Right cardiac atrium (tissue), 5 donors: ENCODE measurements around the gene CARD11. TPM values are rescaled to one million over a fixed set of nuclear protein-coding genes. Genes with fewer than 3 reads are reported as not detected.
A peak's percentile ranks its signal among the peaks of the same experiment; 100 is the strongest.

Experiments
- ATAC-seq, 2 donors: fragments of 200-7000 bp; cut with Tn5 transposase; one replicate each; pipeline versions ENCODE4 v1.8.0 to v1.9.1; 2020; ENCODE audit warnings: moderate library complexity in 2 of 2, mild to moderate bottlenecking in 1 of 2
- DNase-seq, 3 donors: peaks; one replicate each; pipeline ENCODE4 v3.0.0-alpha.2; 2020
- H3K27ac ChIP-seq: one replicate; pipeline ENCODE4 v1.5.1; 2013; ENCODE audit warnings: mild to moderate bottlenecking, low read length, control low read depth, moderate library complexity
- H3K27me3 ChIP-seq: one replicate; pipeline ENCODE4 v1.6.1; 2013; ENCODE audit not compliant: control insufficient read depth, insufficient read depth
- H3K4me1 ChIP-seq: one replicate; pipeline ENCODE4 v1.6.1; 2013; ENCODE audit warnings: low read length; ENCODE audit not compliant: control insufficient read depth, insufficient read depth
- H3K4me3 ChIP-seq: one replicate; pipeline ENCODE4 v1.5.1; 2013; ENCODE audit warnings: low read length, control low read depth
- H3K9me3 ChIP-seq: one replicate; pipeline ENCODE4 v1.6.1; 2013; ENCODE audit warnings: low read length; ENCODE audit not compliant: control insufficient read depth
- WGBS: extraction: QIAGEN DNeasy Blood & Tissue Kit; methylation state at CpG from one replicate; pipeline ENCODE4 v1.1.7; 2013; 5-methylcytosine and 5-hydroxymethylcytosine counted together
- intact Hi-C, 4 donors: fragments of 100-400 bp; cut with DNase I; formaldehyde crosslinking; loops; one replicate each; pipeline versions ENCODE4 v1.11.0 to v1.14.0; 2022 to 2023
- polyA plus RNA-seq: library from polyadenylated mRNA; stranded (reverse); fragments of 200-250 nt; gene quantifications from one replicate; pipeline ENCODE4 v1.2.3, GENCODE V29; 2013
- total RNA-seq, 4 donors: library from RNA; stranded (reverse); fragmentation: NEBNext Ultra II Directional; extraction: Animal tissue kit (Norgen Biotek cat#: 25700); gene quantifications; one replicate each; pipeline ENCODE4 v1.2.1, GENCODE V29; 2021
- donor health status: healthy with polysubstance abuse.
- donor health status: DM: no; HTN: yes; CAD: no.
- donor health status: DM: no; HTN: no; CAD: no.
- donor health status: DM: no; HTN: yes; CAD: no; lungs with severe emphysema.
- donor health status: DM: yes; HTN: yes; CAD: no.

The CARD11 gene
- total and polyA plus RNA-seq, 5 donors, result 0.16 to 0.96 (median 0.41) TPM

DNA sequence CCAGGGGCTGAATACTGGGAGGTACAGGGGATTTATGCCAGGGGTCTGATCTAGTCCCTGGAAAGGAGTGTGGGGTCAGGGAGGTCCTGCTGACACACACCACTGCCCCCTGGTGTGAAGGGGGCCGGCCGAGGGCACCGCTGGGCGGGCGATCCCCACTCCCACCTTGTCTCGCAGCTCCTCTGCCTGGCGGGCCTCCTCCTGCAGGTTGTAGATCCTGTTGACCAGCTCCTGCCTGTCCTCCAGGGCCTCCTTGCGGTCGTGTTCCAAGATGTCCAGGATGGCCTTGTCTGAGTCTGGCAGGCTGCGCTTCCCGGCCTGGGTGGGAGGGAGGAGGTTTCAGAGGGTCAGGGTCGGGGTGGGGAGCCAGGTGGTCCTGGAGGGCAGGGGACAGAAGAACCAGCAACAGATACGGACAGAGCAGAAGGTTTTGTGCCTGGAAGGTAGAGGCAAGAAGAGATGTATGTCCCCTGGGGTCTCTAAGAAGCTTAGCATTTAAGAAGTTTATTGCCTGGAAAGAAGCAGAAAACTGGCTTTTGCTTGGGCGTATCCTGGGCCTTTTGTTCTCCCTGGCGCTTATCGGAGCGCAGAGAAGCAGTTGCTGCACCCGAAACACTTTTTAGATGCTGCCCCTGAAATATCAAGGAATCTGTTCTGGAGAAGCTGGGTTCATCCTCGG is 105.0 kb downstream of the CARD11 start:
- H3K4me3 ChIP-seq, result no peak overlapping the region
- intact Hi-C loops, result no loop called here
- WGBS, result 77% methylated on average over 19 of the region's 19 CpGs
- H3K27me3 ChIP-seq, result no peaks in the 10 kb centered on the region
- H3K27ac ChIP-seq, result no peak overlapping the region
- H3K9me3 ChIP-seq, result no peaks in the 10 kb centered on the region
- DNase-seq, result no peak
- H3K4me1 ChIP-seq, result no peaks in the 10 kb centered on the region
- no peak for ATAC-seq

DNA sequence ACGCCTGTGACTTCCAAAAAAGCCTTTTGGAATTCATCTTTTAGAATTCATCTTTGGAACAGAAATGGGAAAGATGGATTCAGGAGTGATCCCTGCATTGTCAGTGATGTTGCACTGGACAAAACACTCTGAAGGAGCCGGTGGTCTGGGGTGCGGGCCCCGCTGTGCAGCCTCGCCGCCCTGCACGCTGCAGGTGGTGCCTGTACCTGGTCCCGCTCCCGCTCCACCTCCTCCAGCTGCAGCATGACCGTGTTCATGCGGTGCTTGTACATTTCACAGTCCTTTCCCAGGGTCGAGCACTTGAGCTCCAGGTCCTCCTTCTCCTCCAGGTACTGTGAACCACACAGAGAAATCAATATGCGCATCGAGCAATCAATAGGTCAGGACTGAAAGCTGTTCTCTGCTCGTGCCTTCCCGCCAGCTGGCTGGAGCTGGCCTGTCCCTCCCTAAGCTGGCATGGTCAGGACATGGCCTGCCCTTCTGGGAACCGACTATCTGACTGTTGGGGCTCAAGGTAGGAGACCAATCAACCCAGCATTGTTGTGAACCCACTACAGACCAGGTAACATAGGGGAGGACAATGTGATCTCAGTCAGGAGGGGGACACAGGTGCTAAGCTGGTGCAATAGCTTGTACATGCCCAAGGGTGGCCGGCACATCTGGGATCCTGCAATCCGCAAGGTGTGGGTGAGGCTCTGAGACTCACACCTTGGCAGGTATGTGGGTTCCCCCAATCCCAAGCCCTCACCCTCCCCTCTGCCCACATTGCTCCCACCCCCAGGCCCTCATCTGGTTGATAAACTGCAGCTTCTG is 105.8 kb downstream of the CARD11 start:
- Histone ChIP-seq H3K4me3 (no peak overlapping the region), H3K27ac (no peak overlapping the region), H3K27me3 (no peaks in the 10 kb centered on the region), H3K9me3 (no peaks in the 10 kb centered on the region), H3K4me1 (no peaks in the 10 kb centered on the region)
- DNase-seq, result no peak
- intact Hi-C loops, result no loop called here
- ATAC-seq, result no peak
- WGBS, result 91% methylated on average over 19 of the region's 19 CpGs

DNA sequence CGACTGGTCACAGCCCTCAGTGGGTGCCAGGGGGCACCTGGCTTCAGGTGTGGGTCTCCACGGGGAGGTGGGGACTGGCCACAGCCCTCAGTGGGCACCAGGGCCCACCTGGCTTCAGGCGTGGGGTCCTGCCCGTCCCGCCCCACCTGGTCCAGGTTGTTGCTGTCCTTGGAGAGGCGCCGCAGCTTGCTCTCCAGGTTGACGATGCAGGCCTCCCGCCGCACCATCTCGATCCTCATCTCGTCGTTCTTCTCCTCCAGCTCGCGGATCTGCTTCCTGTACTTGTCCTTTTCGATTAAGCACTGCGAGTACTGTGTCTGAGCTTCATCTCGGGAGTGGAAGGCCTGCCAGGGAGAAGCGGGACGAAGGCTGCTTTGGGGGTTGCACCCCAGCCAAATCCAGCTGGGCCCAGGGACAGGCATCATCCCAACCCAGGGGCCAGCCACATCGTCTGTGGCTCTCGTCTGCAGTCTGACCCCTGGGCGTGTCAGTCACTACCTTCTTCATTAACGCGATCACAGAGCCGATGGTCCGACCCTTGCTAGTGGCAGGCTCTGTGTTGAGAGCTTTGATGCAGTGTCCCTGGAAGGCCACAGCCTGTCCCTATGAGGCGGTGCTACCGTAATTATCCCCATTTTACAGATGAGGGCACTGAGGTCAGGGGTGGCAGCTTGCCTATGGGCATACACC is 106.6 kb downstream of the CARD11 start:
- H3K4me3 ChIP-seq, result no peak overlapping the region
- intact Hi-C loops, result no loop called here
- WGBS, result 88% methylated on average over 29 of the region's 29 CpGs
- no peak overlapping the region for H3K27ac ChIP-seq
- DNase-seq (no peak), ATAC-seq (no peak)
- H3K27me3 ChIP-seq, result no peaks in the 10 kb centered on the region
- no peaks in the 10 kb centered on the region for H3K4me1 ChIP-seq
- no peaks in the 10 kb centered on the region for H3K9me3 ChIP-seq

DNA sequence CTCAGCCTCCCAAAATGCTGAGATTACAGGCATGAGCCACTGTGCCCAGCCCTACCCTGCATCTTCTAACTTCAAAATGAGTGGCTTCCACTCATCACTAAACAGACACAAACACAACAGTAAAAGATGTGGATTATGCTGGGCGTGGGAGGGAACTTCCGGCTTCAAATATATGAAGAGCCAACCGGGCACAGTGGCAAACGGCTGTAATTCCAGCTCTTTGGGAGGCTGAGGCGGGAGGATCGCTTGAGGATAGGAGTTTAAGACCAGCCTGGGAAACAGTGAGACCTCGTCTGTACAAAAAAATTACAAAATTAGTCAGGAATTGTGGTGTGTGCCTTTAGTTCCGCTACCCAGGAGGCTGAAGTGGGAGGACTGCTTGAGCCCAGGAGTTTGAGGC is 107.4 kb downstream of the CARD11 start:
- H3K27ac ChIP-seq, result no peak overlapping the region
- ATAC-seq (no peak), DNase-seq (no peak)
- no peaks in the 10 kb centered on the region for H3K4me1 ChIP-seq
- no peaks in the 10 kb centered on the region for H3K9me3 ChIP-seq
- no peak overlapping the region for H3K4me3 ChIP-seq
- 89% methylated on average over 8 of the region's 8 CpGs for WGBS
- no peaks in the 10 kb centered on the region for H3K27me3 ChIP-seq
- intact Hi-C loops, result no loop called here

DNA sequence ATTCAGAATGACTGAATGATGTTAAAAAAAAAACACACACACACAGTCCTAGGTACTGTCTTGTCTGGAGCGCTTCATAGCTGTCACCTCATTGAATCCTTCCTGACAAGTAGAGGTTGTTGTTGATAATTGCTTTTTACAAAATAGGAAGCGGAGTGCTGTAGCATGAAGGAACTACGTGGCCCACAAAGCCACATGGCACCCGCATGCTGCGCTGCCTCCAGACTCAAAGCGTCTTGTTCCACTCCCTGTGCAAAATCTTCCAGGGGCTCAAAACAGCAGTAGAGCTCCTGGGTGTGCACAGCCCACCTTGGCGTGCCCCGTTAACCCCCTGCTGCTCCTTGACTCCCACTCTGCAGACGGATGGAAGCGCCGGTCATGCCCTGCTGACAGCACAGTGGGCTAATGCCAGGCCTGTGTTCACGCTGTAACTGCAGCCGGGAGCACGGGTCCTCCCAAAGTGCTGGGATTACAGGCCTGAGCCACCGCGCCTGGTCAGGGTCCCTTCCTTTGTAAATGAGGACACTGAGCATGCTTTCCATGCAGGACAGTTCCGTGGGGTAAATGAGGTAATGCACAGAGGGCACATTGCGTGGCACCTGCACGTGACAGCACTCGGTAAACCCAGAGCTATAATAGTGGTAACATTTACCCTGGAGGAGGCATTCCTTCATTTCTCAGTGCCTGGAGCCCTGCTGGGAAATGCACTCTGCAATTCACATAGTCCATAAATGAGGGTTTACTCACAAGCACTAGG is 108.5 kb downstream of the CARD11 start:
- H3K27me3 ChIP-seq, result no peaks in the 10 kb centered on the region
- 88% methylated on average over 20 of the region's 20 CpGs for WGBS

DNA sequence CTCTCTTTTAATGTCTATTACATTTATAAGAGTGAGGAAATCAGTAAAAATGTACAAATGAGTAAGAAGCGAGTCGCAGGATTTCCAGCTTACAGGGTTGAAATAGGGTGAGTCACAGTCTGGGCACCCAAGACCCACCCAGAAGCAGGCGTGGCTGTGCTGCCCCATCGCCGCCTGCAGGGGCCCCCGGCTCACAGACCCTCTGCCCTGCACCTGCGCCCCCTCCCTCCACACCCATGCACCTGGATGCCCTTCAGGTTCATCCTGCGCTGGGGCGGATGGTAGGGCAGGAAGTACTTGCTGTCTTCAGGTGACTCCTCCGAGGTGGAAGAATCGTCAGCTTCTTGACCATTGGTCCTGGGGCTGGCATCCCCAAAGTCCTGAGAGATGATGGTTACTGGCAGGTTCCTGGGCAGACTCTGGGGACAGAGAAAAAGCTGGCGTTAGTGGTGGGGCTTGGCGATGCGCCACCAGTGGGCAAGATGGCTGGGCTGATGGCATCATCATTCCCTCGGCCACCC is 109.4 kb downstream of the CARD11 start:
- intact Hi-C loops, result no loop called here
- no peak overlapping the region for H3K27ac ChIP-seq
- 87% methylated on average over 15 of the region's 15 CpGs for WGBS
- no peaks in the 10 kb centered on the region for H3K4me1 ChIP-seq
- H3K27me3 ChIP-seq, result no peaks in the 10 kb centered on the region
- H3K4me3 ChIP-seq, result no peak overlapping the region
- no peak for ATAC-seq
- no peaks in the 10 kb centered on the region for H3K9me3 ChIP-seq
- peak in 1 of 3 donors; percentile 19 for DNase-seq

More for the DNA sequence above, 108.5 kb downstream of the CARD11 start:
- Histone ChIP-seq H3K27ac (no peak overlapping the region), H3K9me3 (no peaks in the 10 kb centered on the region), H3K4me3 (no peak overlapping the region), H3K4me1 (no peaks in the 10 kb centered on the region)
- DNase-seq, result peak in 1 of 3 donors; percentile 29
- intact Hi-C loops, result no loop called here
- no peak for ATAC-seq

DNA sequence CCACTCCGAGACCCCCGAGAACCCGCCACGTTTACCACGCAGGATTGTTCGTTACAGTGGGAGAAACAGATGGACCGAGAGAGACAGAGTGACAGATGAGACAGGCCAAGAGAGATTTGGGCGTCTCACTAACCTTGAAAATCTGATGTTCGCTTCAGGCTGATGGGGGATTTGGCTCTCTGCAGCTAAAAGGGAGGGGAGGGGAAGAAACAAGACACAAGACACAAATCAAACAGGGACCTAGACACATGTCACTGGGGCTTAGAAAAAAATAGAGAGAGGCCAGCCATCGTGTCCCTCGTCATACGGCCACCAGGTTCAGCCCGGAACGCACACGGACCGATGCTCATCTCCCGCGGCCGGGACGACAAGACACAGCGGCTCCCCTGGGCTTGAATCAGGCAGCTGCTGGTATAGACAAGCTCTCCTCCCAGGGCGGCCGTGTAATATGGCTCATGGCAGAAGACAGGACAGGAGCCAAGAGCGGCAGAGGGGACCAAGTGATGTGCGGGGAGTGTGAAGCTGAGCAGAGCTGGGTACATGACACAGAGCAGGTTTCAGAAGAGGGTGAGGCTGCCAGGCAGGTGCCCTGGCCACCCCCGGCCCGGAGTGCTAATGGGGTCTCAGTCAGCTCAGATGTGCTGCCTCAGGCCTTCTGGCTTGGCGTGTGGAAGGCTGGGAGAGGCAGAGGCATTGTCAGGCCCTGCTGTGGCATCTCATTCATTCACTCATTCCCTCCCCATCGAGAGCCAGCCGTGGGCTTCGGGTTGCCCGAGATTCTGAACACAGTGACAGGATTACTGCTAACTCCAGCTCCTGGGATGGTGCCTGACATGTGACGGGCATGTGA is 111.0 kb downstream of the CARD11 start:
- intact Hi-C loops, result no loop called here
- no peaks in the 10 kb centered on the region for H3K27me3 ChIP-seq
- 84% methylated on average over 33 of the region's 33 CpGs for whole genome bisulfite sequencing
- H3K9me3 ChIP-seq, result no peaks in the 10 kb centered on the region
- DNase-seq (peak in 1 of 3 donors; percentile 25), ATAC-seq (no peak)
- H3K4me1 ChIP-seq, result no peaks in the 10 kb centered on the region
- H3K27ac ChIP-seq, result no peak overlapping the region
- no peak overlapping the region for H3K4me3 ChIP-seq

DNA sequence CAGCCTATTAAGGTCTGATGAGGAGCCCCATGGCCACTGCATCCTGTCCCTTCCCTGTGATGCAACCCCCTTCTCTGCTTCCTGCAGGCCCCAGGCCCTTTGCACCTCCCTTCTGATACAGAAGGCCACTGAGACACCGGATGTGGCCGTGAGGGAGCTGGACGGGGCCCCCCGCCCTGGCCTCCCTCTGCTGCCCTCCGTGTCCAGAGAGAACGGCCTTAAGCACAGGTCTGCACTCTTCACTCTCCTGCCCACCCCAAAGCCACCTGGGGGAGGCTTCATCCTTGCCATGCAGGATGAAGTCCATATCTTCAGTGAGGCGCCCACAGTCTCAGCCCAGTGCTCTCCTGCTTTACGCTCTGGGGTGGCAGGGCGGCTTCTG is 112.6 kb downstream of the CARD11 start:
- intact Hi-C loops, result no loop called here
- DNase-seq, result peak in 1 of 3 donors; percentile 39

DNA sequence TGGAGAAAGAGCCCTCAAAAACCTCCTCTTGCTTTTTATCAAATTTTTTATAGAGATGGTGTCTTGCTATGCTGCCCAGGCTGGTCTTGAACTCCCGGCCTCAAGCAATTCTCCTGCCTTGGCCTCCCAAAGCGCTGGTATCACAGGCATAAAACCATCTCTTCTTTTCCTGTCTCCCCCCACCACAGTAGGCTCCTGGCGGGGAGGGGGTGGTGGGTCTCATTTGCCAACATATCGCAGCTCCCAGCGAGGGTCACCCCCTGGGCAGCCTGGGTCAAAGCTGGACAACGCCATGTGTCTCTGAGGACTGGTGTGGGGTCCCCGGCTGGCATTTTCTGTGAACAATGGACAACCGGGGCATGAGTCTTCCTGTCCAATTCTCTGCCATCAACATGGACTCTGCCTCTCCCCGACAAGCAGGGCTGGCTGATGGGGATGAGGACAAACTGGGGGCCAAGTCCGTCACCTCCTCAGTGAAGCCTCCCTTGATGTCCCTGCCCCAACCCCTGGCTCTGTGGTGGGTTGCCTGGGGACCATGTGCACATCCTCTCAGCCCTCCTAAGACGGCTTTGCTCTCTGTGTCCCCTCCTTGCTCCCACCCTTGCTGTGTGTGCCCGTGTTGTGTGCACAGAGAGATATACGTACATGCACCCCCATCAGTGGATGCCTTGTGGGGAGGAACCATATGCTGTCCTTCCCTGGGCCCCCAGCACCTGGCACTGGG is 113.2 kb downstream of the CARD11 start:
- ATAC-seq (no peak), DNase-seq (peak in 2 of 3 donors; percentile 7 to 29)
- intact Hi-C loops, result no loop called here

More for the DNA sequence above, 112.6 kb downstream of the CARD11 start:
- Histone ChIP-seq H3K27ac (no peak overlapping the region), H3K9me3 (no peaks in the 10 kb centered on the region), H3K4me3 (no peak overlapping the region), H3K4me1 (no peaks in the 10 kb centered on the region), H3K27me3 (no peaks in the 10 kb centered on the region)
- WGBS, result 94% methylated on average over 9 of the region's 9 CpGs
- no peak for ATAC-seq

More for the DNA sequence above, 113.2 kb downstream of the CARD11 start:
- 90% methylated on average over 13 of the region's 13 CpGs for WGBS
- H3K27ac ChIP-seq, result no peak overlapping the region
- no peaks in the 10 kb centered on the region for H3K27me3 ChIP-seq
- no peaks in the 10 kb centered on the region for H3K4me1 ChIP-seq
- no peaks in the 10 kb centered on the region for H3K9me3 ChIP-seq
- no peak overlapping the region for H3K4me3 ChIP-seq
